Measurements from ENCODE around the gene ZNF487.
A peak's percentile ranks its signal among the peaks of the same experiment; 100 is the strongest.

ZNF487 gene

DNA sequence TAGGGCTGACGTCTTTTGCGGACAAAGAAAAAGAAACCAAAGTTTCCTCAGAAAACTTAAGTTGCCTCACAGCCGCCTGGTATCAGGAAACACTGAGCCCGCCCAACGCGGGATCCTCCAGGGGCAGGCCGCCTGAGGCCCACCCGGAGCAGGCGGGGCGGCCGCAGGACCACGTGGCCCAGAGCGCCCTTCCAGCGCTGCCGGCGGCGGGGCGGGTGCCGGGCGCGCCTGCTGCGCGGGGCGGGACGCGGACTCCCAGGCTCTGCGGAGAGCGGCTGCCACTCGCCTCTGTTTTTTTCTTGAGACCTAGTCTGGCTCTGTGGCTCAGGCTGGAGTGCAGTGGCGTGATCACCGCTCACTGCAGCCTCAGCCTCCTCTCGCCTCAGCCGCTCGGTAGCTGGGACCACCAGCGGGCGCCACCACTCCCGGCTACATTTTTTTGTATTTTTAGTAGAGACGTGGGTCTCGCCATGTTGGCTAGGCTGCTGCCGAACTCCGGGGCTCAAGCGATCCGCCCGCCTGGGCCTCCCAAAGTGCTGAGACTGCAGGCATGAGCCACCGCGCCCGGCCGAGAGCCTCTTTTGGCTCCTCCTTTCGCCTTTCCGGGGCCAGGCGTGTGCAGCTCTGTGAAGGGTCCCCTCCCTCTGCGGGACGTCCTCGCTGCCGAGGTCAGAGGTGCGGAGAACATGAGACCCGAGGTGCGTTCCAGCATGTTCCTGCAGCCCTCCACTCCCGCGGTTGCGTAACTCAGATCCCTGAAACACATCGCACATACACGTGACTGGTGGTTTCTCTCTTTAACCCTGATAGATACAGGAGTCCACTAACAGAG, 16.3 kb upstream of the ZNF487 start (continued):
- TF ChIP-seq ZNF639 (tag by site-specific recombination; IDR thresholded peaks at IDR 0.05) (peak; percentile 45; the same call in 1 of the 2 replicates), ZBTB6 (tag by site-specific recombination; IDR thresholded peaks at IDR 0.05) (peak; percentile 67; the same call in 1 of the 2 replicates), ZSCAN23 (tag by site-specific recombination; IDR thresholded peaks at IDR 0.05) (no peak), KLF16 (tag by site-specific recombination; IDR thresholded peaks at IDR 0.05) (peak; percentile 76), CTCF (tag by site-specific recombination; IDR thresholded peaks at IDR 0.05) (peak; percentile 81), KLF7 (tag by site-specific recombination; IDR thresholded peaks at IDR 0.05; ENCODE audit: borderline replicate concordance) (peak; percentile 10; the same call in 1 of the 2 replicates), ZNF140 (tag by site-specific recombination; IDR thresholded peaks at IDR 0.05) (no peak), ZBTB48 (tag by site-specific recombination; IDR thresholded peaks at IDR 0.05) (peak; percentile 82), IKZF3 (tag by site-specific recombination; IDR thresholded peaks at IDR 0.05) (peak; percentile 82), KLF17 (tag by site-specific recombination; IDR thresholded peaks at IDR 0.05) (peak; percentile 85; the same call in 1 of the 2 replicates), ZNF610 (tag by site-specific recombination; IDR thresholded peaks at IDR 0.05; ENCODE audit: borderline replicate concordance) (peak; percentile 81; the same call in 1 of the 2 replicates), INSM2 (tag by site-specific recombination; IDR thresholded peaks at IDR 0.05) (peak; percentile 84; the same call in 1 of the 2 replicates), ZNF701 (tag by site-specific recombination; IDR thresholded peaks at IDR 0.05) (no peak), ZEB2 (tag by site-specific recombination; IDR thresholded peaks at IDR 0.05) (peak; percentile 75), REST (tag by site-specific recombination; IDR thresholded peaks at IDR 0.05) (peak; percentile 36; the same call in 1 of the 2 replicates), GLIS1 (tag by site-specific recombination; IDR thresholded peaks at IDR 0.05) (0 out of 2 replicates have a peak, but pooled peaks have one; percentile 23), ZNF560 (tag by site-specific recombination; IDR thresholded peaks at IDR 0.05; ENCODE audit: borderline replicate concordance) (no peak), BCL11B (tag by site-specific recombination; IDR thresholded peaks at IDR 0.05; ENCODE audit: low read depth) (0 out of 2 replicates have a peak, but pooled peaks have one; percentile 19)
- TF ChIP-seq, protein P1, sequence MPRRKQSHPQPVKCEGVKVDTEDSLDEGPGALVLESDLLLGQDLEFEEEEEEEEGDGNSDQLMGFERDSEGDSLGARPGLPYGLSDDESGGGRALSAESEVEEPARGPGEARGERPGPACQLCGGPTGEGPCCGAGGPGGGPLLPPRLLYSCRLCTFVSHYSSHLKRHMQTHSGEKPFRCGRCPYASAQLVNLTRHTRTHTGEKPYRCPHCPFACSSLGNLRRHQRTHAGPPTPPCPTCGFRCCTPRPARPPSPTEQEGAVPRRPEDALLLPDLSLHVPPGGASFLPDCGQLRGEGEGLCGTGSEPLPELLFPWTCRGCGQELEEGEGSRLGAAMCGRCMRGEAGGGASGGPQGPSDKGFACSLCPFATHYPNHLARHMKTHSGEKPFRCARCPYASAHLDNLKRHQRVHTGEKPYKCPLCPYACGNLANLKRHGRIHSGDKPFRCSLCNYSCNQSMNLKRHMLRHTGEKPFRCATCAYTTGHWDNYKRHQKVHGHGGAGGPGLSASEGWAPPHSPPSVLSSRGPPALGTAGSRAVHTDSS (tag by site-specific recombination; IDR thresholded peaks at IDR 0.05), result no peak
- TF ChIP-seq, protein P2, sequence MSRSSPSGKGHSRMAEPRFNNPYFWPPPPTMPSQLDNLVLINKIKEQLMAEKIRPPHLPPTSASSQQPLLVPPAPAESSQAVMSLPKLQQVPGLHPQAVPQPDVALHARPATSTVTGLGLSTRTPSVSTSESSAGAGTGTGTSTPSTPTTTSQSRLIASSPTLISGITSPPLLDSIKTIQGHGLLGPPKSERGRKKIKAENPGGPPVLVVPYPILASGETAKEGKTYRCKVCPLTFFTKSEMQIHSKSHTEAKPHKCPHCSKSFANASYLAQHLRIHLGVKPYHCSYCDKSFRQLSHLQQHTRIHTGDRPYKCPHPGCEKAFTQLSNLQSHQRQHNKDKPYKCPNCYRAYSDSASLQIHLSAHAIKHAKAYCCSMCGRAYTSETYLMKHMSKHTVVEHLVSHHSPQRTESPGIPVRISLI (tag by site-specific recombination; IDR thresholded peaks at IDR 0.05), result peak; percentile 89

Measured in HEK293 (cell line).